Effector memory CD4-positive, alpha-beta T cell (primary cell): ENCODE data around the gene PSMA7.

Experiments
- DNase-seq, 3 donors: peaks; one replicate each; pipeline ENCODE4 v3.0.0-alpha.2; 2020
- H3K27ac ChIP-seq: 2 replicates; pipeline ENCODE4 v1.7.0; 2013; ENCODE audit warnings: mild to moderate bottlenecking, low read length, moderate library complexity; ENCODE audit not compliant: insufficient read depth, poor library complexity, severe bottlenecking
- H3K27me3 ChIP-seq: replicated peaks from 2 replicates; pipeline ENCODE4 v1.7.0; 2013; ENCODE audit warnings: mild to moderate bottlenecking, low read length; ENCODE audit not compliant: insufficient read depth, control insufficient read depth, poor library complexity, severe bottlenecking
- H3K36me3 ChIP-seq: 2 replicates; pipeline ENCODE4 v1.7.0; 2013; ENCODE audit warnings: mild to moderate bottlenecking, low read length, moderate library complexity; ENCODE audit not compliant: control insufficient read depth, insufficient read depth
- H3K4me1 ChIP-seq: 2 replicates; pipeline ENCODE4 v1.7.0; 2013; ENCODE audit warnings: low read length, mild to moderate bottlenecking; ENCODE audit not compliant: control insufficient read depth, insufficient read depth, poor library complexity, severe bottlenecking
- H3K4me3 ChIP-seq: 2 replicates; pipeline ENCODE4 v1.7.0; 2013; ENCODE audit warnings: low read length, low read depth, mild to moderate bottlenecking; ENCODE audit not compliant: insufficient read depth, poor library complexity, severe bottlenecking
- H3K9me3 ChIP-seq: 2 replicates; pipeline ENCODE4 v1.7.0; 2013; ENCODE audit warnings: mild to moderate bottlenecking, low read length, moderate library complexity; ENCODE audit not compliant: control insufficient read depth

Gene PSMA7

GRCh38 chr20:62088258-62089127 lies 54.7 kb downstream of the PSMA7 start:
- Histone ChIP-seq H3K4me1 (no peaks in the 10 kb centered on the region), H3K9me3 (no peaks in the 10 kb centered on the region), H3K27me3 (no peaks in the 10 kb centered on the region), H3K27ac (no peak overlapping the region), H3K36me3 (no peaks in the 10 kb centered on the region), H3K4me3 (no peak overlapping the region)
- no peak for DNase-seq

- Histone ChIP-seq H3K4me3 (no peak overlapping the region), H3K27me3 (no peaks in the 10 kb centered on the region), H3K27ac (no peak overlapping the region), H3K4me1 (no peaks in the 10 kb centered on the region), H3K9me3 (no peaks in the 10 kb centered on the region), H3K36me3 (no peaks in the 10 kb centered on the region)
- DNase-seq, result no peak
These were observed 55.6 kb downstream of the PSMA7 start for GRCh38 chr20:62087632-62088031.

- no peaks in the 10 kb centered on the region for H3K4me1 ChIP-seq
- H3K4me3 ChIP-seq, result no peak overlapping the region
- no peaks in the 10 kb centered on the region for H3K36me3 ChIP-seq
- H3K27ac ChIP-seq, result no peak overlapping the region
- H3K9me3 ChIP-seq, result no peaks in the 10 kb centered on the region
- H3K27me3 ChIP-seq, result no peaks in the 10 kb centered on the region
- no peak for DNase-seq
These were observed 56.0 kb downstream of the PSMA7 start for GRCh38 chr20:62087227-62087626.
